HL-60 (cell line): ENCODE measurements around the gene SYNJ1.

Experiments used
- DNase-seq, 2 experiments: peaks; one replicate each; pipeline ENCODE4 v3.0.0-alpha.2; 2010 to 2020; ENCODE audit warnings: low read depth in 1 of 2, low spot score in 1 of 2
- H3K27ac ChIP-seq: fragments of 250-450 bp; sonication (Bioruptor Pico); replicated peaks from 2 replicates; pipeline ENCODE4 v1.5.1; 2020; ENCODE audit warnings: mild to moderate bottlenecking, moderate library complexity
- H3K27me3 ChIP-seq: fragments of 250-450 bp; sonication (Bioruptor Pico); 2 replicates; pipeline ENCODE4 v1.5.1; 2021; ENCODE audit warnings: mild to moderate bottlenecking, moderate library complexity; ENCODE audit not compliant: insufficient read depth, poor library complexity, severe bottlenecking
- H3K4me3 ChIP-seq: replicated peaks from 2 replicates; pipeline ENCODE4 v1.5.1; 2011; ENCODE audit warnings: mild to moderate bottlenecking, control low read depth, low read length; ENCODE audit not compliant: insufficient read depth
- CTCF ChIP-seq: IDR thresholded peaks from one replicate; pipeline ENCODE4 v1.5.1; 2011; ENCODE audit warnings: low read length, control low read depth, inconsistent platforms; ENCODE audit not compliant: insufficient read depth
- GABPA ChIP-seq: IDR thresholded peaks from 2 replicates; pipeline ENCODE4 v1.6.1; 2012; ENCODE audit warnings: low read depth
- POLR2AphosphoS5 ChIP-seq: IDR thresholded peaks from 2 replicates; pipeline ENCODE4 v1.6.1; 2012; ENCODE audit warnings: low read depth
- SPI1 ChIP-seq: IDR thresholded peaks from 2 replicates; pipeline ENCODE4 v1.6.1; 2012; ENCODE audit warnings: low read depth, mild to moderate bottlenecking, borderline replicate concordance
- TF ChIP-seq, protein P1 (sequence below): IDR thresholded peaks from 2 replicates; pipeline ENCODE4 v1.6.1; 2012; ENCODE audit warnings: low read depth; ENCODE audit not compliant: insufficient replicate concordance

SYNJ1 gene

DNA sequence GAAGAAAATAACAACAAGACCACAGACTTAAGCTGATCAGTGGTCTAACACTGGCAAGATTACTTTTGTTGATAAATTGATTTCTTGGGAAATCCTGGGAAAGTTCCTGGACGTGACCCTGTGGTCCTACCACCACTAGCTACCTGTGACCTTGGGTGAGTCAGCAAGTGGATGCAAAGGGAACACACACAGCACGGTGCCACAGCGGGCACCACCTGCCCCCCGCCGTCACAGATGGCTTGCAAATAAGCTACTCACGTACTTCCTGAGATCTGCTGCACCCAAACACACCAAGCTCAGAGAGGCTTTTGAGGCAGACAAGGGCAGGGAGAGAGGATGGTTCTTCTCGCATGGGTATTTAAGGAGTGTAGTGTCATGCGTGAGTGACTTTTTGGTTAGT lies 128.3 kb downstream of the SYNJ1 start:
- TF ChIP-seq CTCF (no peak), SPI1 (no peak), POLR2AphosphoS5 (no peak), GABPA (no peak)
- TF ChIP-seq, protein P1, sequence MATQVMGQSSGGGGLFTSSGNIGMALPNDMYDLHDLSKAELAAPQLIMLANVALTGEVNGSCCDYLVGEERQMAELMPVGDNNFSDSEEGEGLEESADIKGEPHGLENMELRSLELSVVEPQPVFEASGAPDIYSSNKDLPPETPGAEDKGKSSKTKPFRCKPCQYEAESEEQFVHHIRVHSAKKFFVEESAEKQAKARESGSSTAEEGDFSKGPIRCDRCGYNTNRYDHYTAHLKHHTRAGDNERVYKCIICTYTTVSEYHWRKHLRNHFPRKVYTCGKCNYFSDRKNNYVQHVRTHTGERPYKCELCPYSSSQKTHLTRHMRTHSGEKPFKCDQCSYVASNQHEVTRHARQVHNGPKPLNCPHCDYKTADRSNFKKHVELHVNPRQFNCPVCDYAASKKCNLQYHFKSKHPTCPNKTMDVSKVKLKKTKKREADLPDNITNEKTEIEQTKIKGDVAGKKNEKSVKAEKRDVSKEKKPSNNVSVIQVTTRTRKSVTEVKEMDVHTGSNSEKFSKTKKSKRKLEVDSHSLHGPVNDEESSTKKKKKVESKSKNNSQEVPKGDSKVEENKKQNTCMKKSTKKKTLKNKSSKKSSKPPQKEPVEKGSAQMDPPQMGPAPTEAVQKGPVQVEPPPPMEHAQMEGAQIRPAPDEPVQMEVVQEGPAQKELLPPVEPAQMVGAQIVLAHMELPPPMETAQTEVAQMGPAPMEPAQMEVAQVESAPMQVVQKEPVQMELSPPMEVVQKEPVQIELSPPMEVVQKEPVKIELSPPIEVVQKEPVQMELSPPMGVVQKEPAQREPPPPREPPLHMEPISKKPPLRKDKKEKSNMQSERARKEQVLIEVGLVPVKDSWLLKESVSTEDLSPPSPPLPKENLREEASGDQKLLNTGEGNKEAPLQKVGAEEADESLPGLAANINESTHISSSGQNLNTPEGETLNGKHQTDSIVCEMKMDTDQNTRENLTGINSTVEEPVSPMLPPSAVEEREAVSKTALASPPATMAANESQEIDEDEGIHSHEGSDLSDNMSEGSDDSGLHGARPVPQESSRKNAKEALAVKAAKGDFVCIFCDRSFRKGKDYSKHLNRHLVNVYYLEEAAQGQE, result no peak
- Histone ChIP-seq H3K27me3 (no peaks in the 10 kb centered on the region), H3K27ac (no peak overlapping the region), H3K4me3 (no peak overlapping the region)
- no peak for DNase-seq

DNA sequence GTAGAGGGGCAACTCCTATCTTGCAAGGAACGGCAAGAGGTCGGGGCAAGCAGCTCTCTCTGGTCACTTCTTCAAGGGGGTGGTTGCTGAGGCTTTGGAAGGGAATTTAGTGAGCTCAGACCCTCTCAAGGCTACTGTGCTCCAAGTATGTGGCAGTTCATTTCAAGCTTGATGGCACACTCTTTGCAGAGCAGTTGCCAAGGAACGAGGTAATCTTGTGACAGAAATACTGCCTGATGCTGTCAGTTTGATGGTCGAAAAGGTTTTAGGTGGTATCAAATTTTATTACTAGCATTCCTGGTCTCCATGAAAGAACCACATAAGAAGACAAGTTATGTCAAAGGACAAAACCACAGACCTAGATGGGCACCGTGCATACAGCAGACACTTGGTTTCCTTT lies 128.7 kb downstream of the SYNJ1 start:
- no peaks in the 10 kb centered on the region for H3K27me3 ChIP-seq
- TF ChIP-seq SPI1 (no peak), CTCF (no peak), POLR2AphosphoS5 (no peak), GABPA (no peak)
- TF ChIP-seq, protein P1, result no peak
- no peak overlapping the region for H3K27ac ChIP-seq
- no peak for DNase-seq
- H3K4me3 ChIP-seq, result no peak overlapping the region

- DNase-seq, result no peak
- no peak for TF ChIP-seq CTCF
- TF ChIP-seq GABPA, result no peak
- TF ChIP-seq POLR2AphosphoS5, result no peak
- TF ChIP-seq, protein P1, result no peak
- no peak for TF ChIP-seq SPI1
- Histone ChIP-seq H3K4me3 (no peak overlapping the region), H3K27ac (no peak overlapping the region), H3K27me3 (no peaks in the 10 kb centered on the region)
Observed at GRCh38 chr21:32597205-32597604, 130.6 kb downstream of the SYNJ1 start.
